Measurements from ENCODE around the gene ZBED2.

The ZBED2 gene

DNA sequence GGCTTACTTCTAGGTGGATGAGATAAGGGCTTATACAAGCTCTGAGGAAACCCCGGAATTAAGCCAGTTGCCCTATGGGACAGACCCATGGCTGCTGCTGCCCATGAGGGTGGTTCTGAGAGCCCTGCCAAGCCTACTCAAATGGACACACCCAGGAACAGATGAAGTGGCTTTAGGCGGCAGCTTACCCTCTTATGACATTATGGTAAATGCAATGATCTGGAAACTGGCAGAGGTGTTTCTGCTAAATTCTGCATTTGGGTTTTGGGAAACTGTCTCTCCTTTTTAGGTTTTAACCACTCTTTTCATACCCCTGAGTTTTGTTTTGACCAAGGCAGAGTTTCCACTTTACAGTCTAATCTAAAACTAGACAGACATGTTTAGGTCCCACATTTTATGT, 9.0 kb upstream of the ZBED2 start:
- no peak for DNase-seq (ENCODE audit: low read depth)
- TF ChIP-seq, protein P1, sequence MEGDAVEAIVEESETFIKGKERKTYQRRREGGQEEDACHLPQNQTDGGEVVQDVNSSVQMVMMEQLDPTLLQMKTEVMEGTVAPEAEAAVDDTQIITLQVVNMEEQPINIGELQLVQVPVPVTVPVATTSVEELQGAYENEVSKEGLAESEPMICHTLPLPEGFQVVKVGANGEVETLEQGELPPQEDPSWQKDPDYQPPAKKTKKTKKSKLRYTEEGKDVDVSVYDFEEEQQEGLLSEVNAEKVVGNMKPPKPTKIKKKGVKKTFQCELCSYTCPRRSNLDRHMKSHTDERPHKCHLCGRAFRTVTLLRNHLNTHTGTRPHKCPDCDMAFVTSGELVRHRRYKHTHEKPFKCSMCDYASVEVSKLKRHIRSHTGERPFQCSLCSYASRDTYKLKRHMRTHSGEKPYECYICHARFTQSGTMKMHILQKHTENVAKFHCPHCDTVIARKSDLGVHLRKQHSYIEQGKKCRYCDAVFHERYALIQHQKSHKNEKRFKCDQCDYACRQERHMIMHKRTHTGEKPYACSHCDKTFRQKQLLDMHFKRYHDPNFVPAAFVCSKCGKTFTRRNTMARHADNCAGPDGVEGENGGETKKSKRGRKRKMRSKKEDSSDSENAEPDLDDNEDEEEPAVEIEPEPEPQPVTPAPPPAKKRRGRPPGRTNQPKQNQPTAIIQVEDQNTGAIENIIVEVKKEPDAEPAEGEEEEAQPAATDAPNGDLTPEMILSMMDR (IDR thresholded peaks at IDR 0.05; ENCODE audit: low read depth, low read length, missing control alignments), result no peak
- no peak overlapping the region for H3K4me3 ChIP-seq (ENCODE audit: low read depth, low read length)

DNA sequence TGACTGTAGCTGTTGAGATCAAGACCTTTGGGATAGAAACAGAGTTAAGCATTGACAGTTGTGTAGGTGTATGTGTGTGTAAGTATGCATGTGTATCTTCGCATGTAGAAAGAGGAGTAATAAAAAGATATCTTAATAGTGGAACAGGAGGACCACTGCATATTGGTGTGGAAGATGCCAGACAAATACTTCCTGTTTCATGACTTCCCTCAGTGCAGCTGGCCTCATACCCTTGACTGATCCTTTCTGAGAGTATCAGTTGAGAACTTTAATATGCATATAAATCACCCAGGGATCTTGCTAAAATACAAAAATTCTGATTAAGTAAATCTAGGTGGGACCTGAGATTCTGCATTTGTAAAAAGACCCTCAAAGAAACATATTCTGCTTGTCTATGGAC, 8.5 kb upstream of the ZBED2 start:
- no peak for DNase-seq (ENCODE audit: low read depth)
- no peak overlapping the region for H3K4me3 ChIP-seq (ENCODE audit: low read depth, low read length)
- TF ChIP-seq, protein P1 (IDR thresholded peaks at IDR 0.05; ENCODE audit: low read depth, low read length, missing control alignments), result no peak

DNA sequence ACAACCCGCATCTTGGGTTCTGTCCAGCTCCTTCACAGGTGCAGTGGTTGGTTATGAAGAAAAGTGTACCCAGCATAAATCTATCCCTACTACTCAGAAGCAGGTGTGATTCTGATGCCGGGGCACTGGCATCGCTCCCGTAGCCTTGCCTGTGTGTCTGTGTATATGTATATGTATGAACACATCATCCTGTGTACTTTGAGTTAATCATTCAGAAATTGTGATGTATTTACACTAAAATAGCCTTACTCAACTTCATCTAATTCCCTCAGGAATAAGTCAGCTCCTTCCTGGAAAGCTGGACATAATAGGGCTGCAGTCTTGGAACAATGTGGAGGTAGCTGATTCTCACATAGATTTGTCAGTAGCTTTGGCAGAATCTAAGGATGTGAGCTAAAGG, 6.7 kb upstream of the ZBED2 start:
- no peak overlapping the region for H3K4me3 ChIP-seq (ENCODE audit: low read depth, low read length)
- TF ChIP-seq, protein P1 (IDR thresholded peaks at IDR 0.05; ENCODE audit: low read depth, low read length, missing control alignments), result no peak
- no peak for DNase-seq (ENCODE audit: low read depth)

DNA sequence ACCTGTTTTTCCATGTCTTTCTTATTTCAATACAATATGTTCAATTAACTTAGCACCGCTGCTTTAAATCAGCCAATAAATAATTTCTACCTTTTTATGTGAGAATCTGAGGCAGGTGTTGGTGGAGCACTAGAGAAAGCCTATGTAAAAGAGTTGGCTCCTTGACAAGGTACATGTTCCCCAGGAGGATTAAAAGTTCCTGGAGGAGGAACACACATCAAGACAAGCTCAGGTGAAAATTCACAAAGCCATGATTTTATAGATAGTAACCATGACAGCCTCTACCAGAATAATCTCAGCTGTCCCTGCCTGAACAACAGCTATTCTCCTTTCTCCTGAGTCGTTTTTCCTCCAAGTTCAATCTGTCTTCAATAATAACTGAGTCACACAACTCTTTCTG, 3.4 kb upstream of the ZBED2 start:
- TF ChIP-seq, protein P1 (IDR thresholded peaks at IDR 0.05; ENCODE audit: low read depth, low read length, missing control alignments), result no peak
- no peak overlapping the region for H3K4me3 ChIP-seq (ENCODE audit: low read depth, low read length)
- DNase-seq (ENCODE audit: low read depth), result no peak

DNA sequence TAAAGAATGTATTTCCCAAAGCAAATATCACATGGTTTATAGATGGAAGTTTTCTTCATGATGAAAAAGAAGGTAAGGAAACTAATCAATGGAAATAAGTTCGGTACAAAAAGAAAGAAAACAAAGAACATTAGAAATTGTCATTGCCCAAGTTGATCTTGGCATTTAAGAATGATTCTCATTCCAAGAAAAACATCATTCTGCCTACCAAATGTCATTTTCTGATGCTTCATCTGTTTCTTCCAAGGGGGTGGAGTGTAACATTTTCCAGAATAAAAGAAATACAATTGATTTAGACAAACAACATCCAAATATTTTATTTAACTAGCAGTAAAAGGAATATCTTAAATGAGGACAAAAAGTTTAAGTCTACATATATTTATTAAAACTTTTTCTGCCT, 3.0 kb upstream of the ZBED2 start:
- no peak overlapping the region for H3K4me3 ChIP-seq (ENCODE audit: low read depth, low read length)
- no peak for DNase-seq (ENCODE audit: low read depth)
- TF ChIP-seq, protein P1 (IDR thresholded peaks at IDR 0.05; ENCODE audit: low read depth, low read length, missing control alignments), result no peak

DNA sequence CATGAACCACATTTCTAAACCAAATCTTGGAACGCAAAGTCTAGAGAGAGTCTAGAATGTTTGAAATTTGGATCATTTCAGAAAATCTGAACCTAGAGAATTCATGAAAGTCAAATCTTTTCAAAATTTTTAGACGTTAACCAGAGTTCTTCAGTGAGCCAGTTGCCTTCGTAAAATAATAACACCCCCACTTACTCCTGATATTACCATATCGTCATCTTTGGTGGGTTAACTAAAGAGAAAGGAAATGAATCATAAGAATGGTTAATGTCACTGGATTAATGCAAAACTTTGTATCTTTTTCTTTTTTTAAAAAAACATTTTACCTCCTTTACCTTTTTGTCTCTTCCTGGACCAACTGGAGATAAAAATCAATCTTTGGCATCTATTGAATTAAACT, 1.2 kb upstream of the ZBED2 start:
- no peak overlapping the region for H3K4me3 ChIP-seq (ENCODE audit: low read depth, low read length)
- DNase-seq (ENCODE audit: low read depth), result no peak
- TF ChIP-seq, protein P1 (IDR thresholded peaks at IDR 0.05; ENCODE audit: low read depth, low read length, missing control alignments), result no peak

DNA sequence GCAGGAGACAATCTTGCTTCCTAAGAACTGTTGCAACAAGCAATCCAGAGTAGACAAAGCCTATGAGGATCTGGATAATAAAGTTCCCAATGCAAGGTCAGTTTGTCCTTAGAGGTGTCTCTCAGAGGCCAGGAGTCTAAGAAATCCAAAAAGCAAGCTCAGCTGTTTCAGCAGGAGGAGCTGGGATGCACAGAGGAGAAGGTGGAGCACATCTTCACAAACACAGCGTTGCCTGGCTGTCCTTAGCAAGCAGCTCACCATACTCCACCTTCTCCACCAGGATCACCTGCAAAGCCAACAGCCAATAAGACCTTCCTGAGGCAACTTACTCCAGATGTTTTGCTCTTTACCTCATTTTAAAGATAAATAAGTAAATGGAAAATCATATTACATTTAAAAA, 365 bp downstream of the ZBED2 start:
- H3K4me3 ChIP-seq (ENCODE audit: low read depth, low read length), result no peak overlapping the region
- TF ChIP-seq, protein P1 (IDR thresholded peaks at IDR 0.05; ENCODE audit: low read depth, low read length, missing control alignments), result no peak
- DNase-seq (ENCODE audit: low read depth), result no peak
